Measurements from ENCODE around the gene BAIAP2L2.

Gene BAIAP2L2

DNA sequence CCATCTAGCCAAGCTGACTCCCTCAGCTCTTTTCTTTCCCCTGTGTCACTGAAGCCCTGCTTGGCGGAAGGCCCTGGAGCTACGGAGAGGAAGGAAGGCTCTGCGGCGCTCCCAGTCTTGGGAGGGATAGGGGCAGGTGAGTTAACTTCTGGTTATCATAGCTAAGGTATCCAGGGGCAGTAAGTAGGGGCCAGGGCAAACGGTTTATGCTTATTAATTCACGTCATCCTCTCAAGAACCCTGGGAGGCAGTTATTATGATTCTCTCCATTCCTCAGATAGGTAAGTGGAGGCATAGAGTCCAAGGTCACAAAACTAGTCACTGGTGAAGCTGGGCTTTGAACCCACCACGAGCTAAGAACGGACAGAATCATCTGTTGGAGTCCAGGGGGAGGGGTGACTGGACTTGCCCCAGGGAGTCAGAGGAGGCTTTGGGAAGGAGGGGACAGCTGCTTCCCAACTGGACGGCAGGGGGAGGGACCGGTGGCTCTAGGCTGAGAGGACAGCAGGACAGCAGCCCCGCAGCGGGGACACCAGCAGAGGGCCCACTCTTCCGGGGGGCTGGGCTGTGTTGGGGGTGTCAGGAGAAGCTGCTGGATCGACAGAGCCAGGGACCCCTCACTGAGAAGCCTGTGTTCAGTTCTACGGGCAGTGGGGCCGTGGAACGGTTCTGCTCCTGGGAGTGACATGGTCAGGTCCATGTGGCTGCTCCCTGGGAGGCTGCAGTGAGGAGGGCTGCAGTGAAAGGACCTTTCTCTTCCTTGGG lies 3.5 kb downstream of the BAIAP2L2 start:
- DNase-seq: no peak

DNA sequence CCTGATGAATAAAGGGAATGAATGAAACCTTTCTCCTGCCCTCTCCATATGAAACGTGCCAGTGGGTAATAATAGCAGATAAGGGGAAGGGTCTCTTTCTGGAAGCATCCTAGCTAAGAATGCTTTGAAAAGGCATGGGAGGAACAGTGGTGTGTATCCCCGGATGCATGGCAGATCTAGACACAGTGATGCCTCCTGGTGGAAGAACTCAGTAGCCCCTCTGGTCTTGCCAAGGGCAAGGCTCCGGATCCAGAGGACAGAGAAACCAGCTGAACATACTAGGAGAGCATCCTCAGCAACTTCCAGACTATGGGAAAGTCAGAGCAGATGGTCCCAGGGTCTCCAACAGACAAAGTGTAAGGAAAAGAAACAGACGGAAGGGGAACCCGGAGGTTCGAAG lies 6.4 kb downstream of the BAIAP2L2 start:
- peak; percentile 46 to 47 (median 46) for DNase-seq

DNA sequence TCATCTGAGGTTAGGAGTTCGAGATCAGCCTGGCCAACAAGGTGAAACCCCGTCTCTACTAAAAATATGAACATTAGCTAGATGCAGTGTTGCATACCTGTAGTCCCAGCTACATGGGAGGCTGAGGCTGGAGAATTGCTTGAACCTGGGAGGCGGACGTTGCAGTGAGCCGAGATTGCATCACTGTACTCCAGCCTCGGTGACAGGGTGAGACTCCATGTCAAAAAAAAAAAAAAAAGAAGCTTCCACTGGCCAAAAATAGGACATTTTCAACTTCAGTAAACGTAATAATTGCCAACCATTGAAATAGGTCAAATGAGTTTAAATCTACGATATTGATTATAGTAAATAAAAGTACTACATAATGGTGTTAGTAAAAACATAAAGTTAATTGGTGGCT lies 6.8 kb downstream of the BAIAP2L2 start:
- no peak for DNase-seq

DNA sequence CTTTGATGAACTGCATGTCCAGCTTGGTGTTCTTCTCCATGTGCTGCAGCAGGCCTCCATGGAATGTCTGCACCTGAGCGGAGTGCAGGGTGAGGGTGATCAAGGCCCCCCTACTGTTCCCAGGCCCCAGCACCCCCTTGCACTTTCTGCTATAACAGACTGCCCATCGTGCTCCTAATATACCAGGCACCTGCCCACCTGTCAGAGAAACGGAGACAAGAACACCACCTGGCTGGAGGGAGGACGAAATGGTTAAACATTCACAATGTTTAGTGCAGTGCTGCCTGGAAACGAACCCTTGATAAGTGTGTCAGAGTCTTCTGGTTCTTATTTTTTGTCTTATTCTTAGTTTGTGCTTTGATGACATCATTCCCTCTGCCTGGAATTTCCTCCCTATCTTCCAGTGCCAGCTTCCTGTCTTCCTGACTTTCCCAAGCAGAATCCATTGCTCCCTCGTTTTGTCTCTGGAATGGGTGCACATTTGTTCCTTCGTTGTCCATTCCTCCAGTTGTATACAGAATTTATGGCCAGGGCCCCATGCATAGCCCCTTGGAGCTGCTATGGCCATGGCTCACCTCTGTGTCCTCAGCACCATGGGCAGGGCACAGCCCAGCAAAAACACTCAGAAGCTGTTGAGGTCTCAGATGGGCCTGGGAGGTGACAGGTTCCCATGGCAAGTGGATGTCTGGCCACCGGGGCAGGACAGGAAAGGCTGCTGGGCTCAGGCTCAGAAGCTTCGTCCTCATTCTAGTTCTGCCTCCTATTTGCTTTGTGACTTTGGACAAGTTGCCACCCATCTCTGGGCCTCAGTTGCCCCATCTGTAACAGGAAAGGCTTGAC lies 11.9 kb downstream of the BAIAP2L2 start:
- DNase-seq: no peak

- no peak for DNase-seq
Observed at GRCh38 chr22:38097557-38098409, 12.7 kb downstream of the BAIAP2L2 start.

- no peak for DNase-seq
Observed at GRCh38 chr22:38097058-38097457, 13.4 kb downstream of the BAIAP2L2 start.

DNA sequence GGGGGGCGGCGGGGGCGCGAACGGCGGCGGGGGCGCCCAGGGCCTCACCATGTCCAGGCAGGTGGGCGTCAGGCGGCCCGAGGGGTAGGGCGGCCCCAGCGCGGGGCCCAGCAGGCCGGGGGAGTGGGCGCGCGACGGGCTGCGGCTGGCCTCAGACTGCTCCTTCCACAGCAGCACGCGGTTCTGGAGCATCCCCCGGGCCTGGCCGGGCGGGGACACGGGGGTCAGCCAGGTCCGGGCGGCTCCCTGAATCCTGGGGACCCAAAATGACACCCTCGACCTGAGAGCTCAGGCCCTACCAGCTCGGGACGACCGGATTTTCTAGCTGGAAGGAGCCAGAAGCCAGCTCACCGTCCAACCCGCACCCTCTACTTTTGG lies 21.0 kb downstream of the BAIAP2L2 start:
- DNase-seq: no peak

DNA sequence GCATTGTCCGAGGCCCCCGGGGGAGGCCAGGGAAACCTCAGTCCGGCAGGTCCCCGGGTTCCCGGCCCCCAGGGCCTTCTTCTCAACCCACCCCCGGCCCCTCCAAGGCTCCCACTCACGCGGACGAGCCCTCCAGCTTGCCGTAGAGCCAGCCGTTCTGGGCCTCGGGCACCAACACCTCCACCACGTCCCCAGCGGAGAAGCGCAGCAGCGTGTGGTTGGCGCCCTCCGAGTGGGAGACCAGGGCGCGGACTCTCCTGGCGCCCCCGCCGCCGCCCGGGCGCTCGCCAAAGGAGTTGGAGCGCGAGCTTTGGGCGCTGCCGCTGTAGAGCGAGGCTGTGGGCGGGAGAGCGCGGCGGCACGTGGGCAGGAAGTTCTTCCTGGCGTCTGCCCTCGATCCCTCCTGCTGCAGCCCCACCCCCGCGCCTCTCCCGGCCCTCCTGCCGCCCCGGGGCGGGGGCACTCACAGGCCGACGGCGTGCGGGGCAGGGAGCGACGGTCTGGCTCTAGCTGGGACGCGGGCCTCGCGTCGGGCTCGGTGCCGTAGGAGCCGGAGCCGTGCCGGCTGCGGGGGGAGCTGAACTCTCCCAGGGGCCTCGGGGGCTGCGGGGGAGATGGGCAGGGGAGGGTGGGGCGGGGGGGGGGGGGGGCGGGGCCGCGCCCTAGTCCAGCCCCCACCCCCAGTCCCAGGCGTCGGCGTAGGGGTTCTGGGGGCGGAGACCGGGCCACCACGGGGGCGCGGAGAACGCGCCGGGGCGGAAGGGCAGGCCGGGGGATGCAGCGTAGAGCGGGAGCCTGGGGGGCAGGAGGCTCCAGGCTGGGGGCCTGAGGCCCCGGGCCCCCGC lies 21.6 kb downstream of the BAIAP2L2 start:
- peak in 1 of 3 donors; percentile 6 for DNase-seq

DNA sequence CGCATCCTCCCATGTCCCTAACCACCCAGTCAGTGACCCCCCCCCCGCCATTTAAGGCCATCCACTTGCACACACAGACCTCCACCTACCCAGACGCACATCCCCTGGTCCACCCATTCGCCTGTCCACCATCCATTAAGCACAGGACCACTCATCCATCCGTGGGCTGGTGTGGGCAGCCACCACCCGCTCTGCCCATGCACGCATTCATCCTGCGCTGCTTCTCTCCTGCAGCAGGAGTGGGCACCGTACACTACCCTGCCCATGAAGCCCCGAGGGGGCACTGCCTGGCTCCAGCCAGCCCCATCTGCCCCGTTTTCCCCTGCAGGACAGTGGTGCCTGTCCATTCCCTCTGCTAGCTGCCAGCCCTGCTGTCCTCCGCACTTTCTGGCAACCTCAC lies 22.6 kb downstream of the BAIAP2L2 start:
- no peak for DNase-seq

DNA sequence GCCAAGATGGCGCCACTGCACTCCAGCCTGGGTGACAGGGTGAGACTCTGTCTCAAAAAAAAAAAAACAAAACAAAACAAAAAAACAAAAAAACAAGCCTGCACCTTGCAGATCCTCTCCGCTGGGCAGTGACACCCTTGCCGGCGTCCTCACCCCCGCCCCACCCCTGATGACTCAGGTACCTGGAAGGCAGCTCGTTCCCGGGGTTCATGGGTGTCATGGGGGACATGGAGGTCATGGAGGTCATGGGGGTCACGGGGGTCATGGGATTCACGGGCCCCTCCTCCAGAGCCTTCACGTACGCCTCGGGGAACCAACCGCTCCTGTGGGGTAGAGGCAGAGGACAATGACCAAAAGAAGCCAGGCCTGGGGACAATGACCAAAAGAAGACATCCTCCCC lies 23.5 kb downstream of the BAIAP2L2 start:
- DNase-seq: no peak

GRCh38 chr22:38086001-38086845 lies 24.3 kb downstream of the BAIAP2L2 start:
- DNase-seq: no peak

- no peak for DNase-seq
Observed at GRCh38 chr22:38085501-38085900, 25.0 kb downstream of the BAIAP2L2 start.

DNA sequence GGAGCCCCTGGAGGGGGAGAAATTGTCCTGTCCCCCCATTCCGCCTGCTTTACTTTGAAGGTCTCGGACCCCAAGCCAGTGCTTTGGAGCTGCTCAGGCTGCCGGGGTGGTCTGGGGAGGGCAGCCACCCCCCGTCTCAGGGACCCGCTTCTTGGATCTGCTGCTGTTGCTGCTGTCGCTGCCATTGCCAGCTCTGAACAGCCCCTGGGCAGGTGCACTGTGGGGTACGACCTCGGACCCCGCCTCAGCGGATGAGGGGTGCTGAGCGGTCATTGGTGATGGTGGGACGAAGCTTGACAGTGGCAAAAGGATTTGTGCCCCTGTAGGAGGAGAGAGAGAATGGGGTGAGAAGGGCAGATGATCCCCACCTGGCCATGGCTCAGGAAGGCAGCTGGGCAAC lies 25.4 kb downstream of the BAIAP2L2 start:
- DNase-seq: no peak

DNA sequence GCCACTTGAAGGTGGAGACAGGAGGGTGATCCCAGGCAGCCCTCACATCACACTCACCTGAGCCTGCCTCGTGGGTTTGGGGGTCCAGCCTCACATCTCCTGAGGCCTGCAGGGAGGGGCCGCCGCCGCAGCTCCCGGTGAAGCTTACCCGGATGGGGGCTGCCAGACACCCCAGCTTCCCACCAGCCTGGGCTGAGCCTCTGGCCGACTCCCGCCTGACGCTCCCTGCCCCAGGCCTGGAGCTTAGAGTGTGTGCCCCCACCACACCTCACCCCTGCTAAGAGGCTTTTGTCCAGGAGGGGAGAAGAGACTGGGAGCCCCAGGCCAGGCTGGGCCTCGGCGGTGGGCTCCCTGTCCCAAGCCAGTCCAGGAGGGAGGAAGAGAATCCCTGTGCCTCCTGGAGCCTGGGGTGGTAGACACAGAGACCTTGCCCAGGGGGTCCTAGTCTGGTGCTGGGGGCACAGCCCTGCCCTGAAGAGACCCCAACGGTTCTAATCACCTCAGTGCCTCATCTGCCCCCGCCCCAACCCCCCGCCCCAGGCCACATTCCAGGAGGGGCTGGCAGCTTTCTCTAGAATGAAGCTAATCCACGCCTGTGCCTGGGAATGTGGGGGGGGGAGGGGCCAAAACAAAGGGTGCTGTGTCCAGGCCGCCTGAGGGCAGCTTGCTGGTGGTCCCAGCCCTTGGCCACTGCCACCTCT lies 26.4 kb downstream of the BAIAP2L2 start, which contains the start of gene SLC16A8:
Gene SLC16A8, minus strand, starts transcription at position 254 of the 701 bp plus-strand sequence. CDS start 1,311 bp downstream, outside the sequence.
- DNase-seq: no peak

DNA sequence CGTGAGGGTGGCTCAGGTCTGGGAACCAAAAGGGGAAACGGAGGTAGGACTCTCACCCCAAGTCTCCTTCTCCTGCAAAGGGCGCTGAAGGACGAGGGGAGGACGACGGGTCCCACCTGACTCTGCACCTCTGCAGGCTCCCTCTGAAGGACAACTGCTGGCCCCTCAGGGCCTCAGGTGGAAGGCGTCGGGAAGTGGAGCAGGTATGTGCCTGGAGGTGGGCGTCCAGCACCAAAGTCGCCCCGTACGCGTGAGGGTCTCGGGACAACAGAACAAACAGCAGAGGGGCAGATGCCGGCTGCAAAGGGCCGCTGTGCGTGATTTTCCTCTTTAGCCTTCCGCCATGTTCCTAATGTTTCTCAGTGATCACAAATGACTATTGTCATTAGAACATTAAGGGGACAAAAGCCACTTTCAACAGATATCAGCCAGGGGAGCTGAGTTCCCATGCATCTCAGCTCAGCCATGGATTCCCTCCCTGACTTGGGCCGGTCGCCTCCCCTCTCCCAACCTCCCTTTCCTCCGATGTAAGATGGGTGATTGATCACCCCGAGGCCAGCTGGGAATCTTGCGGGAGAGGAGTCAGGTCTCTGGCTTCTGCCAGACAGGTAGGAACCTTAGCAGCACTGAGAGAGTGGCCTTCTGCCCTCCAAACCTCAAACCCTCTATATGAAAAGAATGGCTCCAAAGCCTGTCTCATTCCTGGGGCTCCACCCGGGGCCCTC lies 27.3 kb downstream of the BAIAP2L2 start:
- no peak for DNase-seq

DNA sequence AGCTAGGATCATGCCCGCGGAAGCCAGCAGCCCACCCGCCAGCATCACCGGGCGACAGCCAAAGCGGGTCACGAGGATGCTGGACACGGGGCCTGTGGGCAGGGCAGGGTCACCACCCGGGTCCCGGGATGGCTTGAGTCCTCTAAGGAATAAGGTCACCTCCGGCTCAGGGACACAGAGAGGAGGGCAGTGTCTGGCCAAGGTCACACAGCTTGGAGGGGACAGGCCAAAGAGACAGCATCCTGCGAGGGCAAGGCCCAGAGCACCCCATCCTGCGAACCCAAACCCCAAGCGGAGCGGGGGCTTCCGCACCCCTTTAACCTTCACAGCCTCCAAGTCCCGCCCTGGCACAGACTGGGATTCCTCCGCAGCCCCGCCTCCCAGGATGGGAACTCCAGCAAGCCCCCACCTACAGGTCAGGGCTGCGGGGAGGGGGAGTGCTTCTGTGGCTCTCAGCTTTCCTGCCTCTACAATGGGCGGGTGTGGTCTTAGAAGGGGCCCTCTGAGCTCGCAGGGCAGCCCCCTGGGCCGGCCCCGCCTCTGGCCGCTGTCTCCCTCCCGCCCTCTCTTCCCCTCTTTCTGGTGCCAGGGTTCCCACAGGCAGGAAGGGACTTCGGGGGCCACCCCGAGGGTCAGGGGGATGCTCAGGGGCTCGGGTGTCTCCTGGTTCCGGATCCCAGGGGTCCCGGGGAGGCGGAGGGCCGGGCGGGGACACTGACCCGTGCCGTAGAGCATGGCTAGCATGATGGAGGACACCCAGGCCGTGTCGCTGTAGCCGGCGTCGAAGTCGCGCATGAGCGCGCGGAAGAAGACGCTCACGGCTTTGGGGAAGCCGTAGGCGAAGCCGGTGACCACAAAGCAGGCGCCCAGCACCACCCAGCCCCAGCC lies 28.3 kb downstream of the BAIAP2L2 start:
- peak; percentile 38 to 50 (median 39) for DNase-seq

- no peak for DNase-seq
Observed at GRCh38 chr22:38081636-38081940, 28.9 kb downstream of the BAIAP2L2 start.

DNA sequence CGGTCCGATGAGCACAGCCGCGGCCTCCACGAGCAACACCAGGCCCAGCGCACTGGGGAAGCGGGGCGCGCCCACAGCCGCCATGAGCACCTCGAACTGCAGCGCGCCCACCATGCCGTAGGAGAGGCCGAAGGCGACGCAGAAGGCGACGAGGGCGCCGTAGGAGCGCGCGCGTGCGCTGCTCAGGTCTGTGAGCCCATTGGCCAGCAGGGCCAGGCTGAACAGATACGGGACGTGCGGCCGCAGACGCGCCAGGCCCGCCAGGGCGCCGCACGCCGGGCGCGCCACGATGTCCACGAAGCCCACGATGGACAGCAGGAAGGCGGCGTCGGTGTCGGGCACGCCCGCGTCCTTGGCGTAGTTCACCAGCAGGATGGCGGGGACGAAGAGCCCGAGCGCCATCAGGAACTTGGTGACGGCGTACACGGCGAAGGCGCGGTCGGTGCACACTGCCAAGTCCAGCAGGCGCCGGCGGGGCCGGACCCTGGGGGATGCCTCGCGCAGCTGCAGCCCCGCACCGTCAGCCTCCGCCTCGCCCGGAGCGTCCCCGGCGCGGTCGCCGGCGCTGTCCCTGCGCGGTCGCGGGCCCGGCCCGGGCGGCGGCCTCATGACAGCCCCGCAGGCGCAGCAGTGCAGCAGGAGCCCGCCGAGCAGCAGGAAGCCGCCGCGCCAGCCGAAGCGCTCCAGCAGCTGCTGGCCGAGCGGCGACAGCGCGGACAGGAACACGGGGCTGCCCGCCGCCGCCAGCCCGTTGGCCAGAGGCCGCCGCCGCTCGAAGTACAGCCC lies 29.4 kb downstream of the BAIAP2L2 start:
- peak in 2 of 3 donors; percentile 31 to 58 for DNase-seq
